ENCODE data around the gene NFKBIB. TPM values are rescaled to one million over a fixed set of nuclear protein-coding genes. Genes with fewer than 3 reads are reported as not detected.

Gene NFKBIB
- total RNA-seq, 1 experiment from 2014 or later = 39.8 TPM

GRCh38 chr19:38944981-38945506 is 45.3 kb downstream of the NFKBIB start:
- H3K27me3 Mint-ChIP-seq (ENCODE audit: low read depth) = peaks cover 20% of the 10 kb centered on the region
- TF ChIP-seq FOXP1 (CRISPR knock-in tag; IDR thresholded peaks at IDR 0.05; ENCODE audit: borderline replicate concordance) (no peak), STAT6 (CRISPR knock-in tag; conservative IDR thresholded peaks at IDR 0.05; ENCODE audit: low read depth) (no peak), GRHL2 (CRISPR knock-in tag; IDR thresholded peaks at IDR 0.05; ENCODE audit: insufficient replicate concordance, severe bottlenecking) (no peak), FOXK1 (CRISPR knock-in tag; IDR thresholded peaks at IDR 0.05) (no peak), USF1 (CRISPR knock-in tag; IDR thresholded peaks at IDR 0.05) (no peak), SP1 (CRISPR knock-in tag; conservative IDR thresholded peaks at IDR 0.05) (no peak), ARID4B (CRISPR knock-in tag; IDR thresholded peaks at IDR 0.05; ENCODE audit: borderline replicate concordance) (no peak), AFF4 (CRISPR knock-in tag; IDR thresholded peaks at IDR 0.05; ENCODE audit: borderline replicate concordance) (no peak), JUN (CRISPR knock-in tag; IDR thresholded peaks at IDR 0.05) (no peak)
- H3K4me3 Mint-ChIP-seq = no peak overlapping the region
- DNase-seq (ENCODE audit: low spot score) (peak; percentile 29), ATAC-seq (no peak)
- H3K9me3 Mint-ChIP-seq = peaks cover 4% of the 10 kb centered on the region; the same call in 1 of the 2 replicates
- peaks cover 2% of the 10 kb centered on the region for H3K4me1 Mint-ChIP-seq
- peaks cover 5% of the 10 kb centered on the region for H3K36me3 Mint-ChIP-seq
- H3K27ac Mint-ChIP-seq = no peak overlapping the region
- ChIA-PET CTCF (interaction anchor here (0.9 to 2.1 kb wide), 2 partner anchors 12 to 14 kb away, joined by 3 to 11 read pairs; partner anchors contain the start of genes MRPS12 and SARS2), POLR2A (no interaction called here)

- no peak overlapping the region for H3K4me3 Mint-ChIP-seq
- H3K27ac Mint-ChIP-seq = no peak overlapping the region
- CTCF ChIA-PET = interaction anchor here (0.9 to 2.4 kb wide), 2 partner anchors 12 to 14 kb away, joined by 3 to 11 read pairs; partner anchors contain the start of genes MRPS12 and SARS2
- peaks cover 4% of the 10 kb centered on the region; the same call in 1 of the 2 replicates for H3K9me3 Mint-ChIP-seq
- H3K36me3 Mint-ChIP-seq = peaks cover 5% of the 10 kb centered on the region
- DNase-seq (ENCODE audit: low spot score) = peak; percentile 54
- TF ChIP-seq GABPB1 (CRISPR knock-in tag; IDR thresholded peaks at IDR 0.05) (no peak), PRDM15 (CRISPR knock-in tag; IDR thresholded peaks at IDR 0.05) (no peak), NFE2L1 (CRISPR knock-in tag; IDR thresholded peaks at IDR 0.05) (no peak), IRF2 (CRISPR knock-in tag; IDR thresholded peaks at IDR 0.05; ENCODE audit: borderline replicate concordance, low read depth) (no peak)
- peaks cover 17% of the 10 kb centered on the region for H3K27me3 Mint-ChIP-seq (ENCODE audit: low read depth)
- peak; percentile 5 for ATAC-seq
- H3K4me1 Mint-ChIP-seq = peaks cover 5% of the 10 kb centered on the region
- POLR2A ChIA-PET = no interaction called here
Measured at GRCh38 chr19:38945562-38946228, 45.9 kb downstream of the NFKBIB start.

Data from WTC11 (cell line).